ENCODE results near the gene COLQ.

The COLQ gene

DNA sequence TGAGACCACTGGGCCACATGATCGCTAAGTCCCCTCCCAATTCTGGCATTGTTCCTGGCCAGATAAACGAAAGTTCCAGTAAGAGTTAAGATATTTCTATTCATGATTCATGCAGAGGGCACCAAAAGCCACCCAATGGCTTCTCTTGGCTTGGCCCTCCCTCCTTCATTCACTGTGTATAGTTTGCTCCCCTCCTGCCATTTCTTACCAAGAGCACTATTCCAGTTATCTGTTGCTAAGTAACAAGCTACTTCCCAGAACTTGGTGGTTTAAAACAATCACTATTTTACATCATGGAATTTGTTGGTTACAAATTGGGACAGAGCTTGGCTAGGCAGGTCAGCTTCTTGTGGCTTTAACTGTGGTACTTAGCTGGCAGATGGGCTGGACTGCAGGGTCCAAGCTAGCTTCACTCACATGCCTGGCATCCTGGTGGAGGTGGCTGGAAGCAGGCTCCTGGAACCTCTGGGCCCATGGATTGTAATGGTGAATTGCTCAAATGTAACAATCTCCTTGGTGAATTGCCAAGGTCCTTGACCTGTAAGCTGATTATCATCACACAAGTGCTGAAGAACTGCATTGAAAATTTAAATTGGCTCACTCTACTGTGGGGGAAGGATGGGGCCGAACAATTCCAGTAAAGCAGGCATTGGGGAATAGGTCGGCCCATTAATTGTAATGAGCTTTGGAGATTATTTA lies 77.5 kb downstream of the COLQ start:
- peak; percentile 60 for DNase-seq (ENCODE audit: low read depth)
- TF ChIP-seq, protein P1, sequence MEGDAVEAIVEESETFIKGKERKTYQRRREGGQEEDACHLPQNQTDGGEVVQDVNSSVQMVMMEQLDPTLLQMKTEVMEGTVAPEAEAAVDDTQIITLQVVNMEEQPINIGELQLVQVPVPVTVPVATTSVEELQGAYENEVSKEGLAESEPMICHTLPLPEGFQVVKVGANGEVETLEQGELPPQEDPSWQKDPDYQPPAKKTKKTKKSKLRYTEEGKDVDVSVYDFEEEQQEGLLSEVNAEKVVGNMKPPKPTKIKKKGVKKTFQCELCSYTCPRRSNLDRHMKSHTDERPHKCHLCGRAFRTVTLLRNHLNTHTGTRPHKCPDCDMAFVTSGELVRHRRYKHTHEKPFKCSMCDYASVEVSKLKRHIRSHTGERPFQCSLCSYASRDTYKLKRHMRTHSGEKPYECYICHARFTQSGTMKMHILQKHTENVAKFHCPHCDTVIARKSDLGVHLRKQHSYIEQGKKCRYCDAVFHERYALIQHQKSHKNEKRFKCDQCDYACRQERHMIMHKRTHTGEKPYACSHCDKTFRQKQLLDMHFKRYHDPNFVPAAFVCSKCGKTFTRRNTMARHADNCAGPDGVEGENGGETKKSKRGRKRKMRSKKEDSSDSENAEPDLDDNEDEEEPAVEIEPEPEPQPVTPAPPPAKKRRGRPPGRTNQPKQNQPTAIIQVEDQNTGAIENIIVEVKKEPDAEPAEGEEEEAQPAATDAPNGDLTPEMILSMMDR (conservative IDR thresholded peaks at IDR 0.05; ENCODE audit: low read depth, low read length) = no peak
- no peak overlapping the region for H3K4me3 ChIP-seq (ENCODE audit: low read length)

DNA sequence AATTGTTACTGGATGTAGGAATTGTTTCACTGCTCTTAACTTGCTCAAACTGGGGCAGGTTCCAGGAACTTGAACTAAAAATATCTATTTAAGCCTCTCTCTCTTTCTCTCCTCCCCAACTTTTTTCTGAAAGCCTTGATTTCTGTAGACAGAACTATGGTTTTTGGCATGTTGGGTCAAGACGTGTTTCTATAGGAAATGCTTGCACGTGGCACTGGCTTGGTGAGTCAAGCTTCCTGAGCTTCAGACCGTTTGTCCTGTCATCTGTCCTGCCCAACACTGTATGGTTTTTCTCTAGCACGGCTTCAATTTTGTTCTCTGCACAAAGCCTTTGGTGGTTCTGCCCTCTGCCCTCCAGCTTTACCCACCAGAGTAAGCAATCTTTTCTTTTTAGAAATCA lies 80.6 kb downstream of the COLQ start:
- DNase-seq (ENCODE audit: low read depth) = no peak
- H3K4me3 ChIP-seq (ENCODE audit: low read length) = no peak overlapping the region
- TF ChIP-seq, protein P1 (conservative IDR thresholded peaks at IDR 0.05; ENCODE audit: low read depth, low read length) = no peak

DNA sequence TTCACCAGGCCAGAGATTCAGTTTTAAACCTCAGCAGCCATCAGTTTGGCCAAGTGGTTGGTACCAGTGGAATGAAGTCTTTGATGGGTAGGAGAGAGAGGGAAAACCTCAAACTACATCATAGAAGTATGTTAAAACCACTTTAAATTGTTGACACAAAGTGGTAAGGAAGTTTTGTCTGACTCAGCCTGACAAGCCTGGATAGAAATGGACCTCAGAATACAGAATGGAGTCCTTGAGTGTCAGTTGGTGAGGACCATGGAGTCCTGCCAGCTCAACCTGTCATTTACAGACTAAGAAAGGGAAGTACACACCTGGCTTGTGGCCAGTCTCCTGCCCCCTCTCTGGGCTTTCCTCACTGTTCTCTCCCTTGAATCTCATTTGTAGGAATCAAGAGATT lies 82.0 kb downstream of the COLQ start:
- DNase-seq (ENCODE audit: low read depth) = no peak
- TF ChIP-seq, protein P1 (conservative IDR thresholded peaks at IDR 0.05; ENCODE audit: low read depth, low read length) = no peak
- no peak overlapping the region for H3K4me3 ChIP-seq (ENCODE audit: low read length)

DNA sequence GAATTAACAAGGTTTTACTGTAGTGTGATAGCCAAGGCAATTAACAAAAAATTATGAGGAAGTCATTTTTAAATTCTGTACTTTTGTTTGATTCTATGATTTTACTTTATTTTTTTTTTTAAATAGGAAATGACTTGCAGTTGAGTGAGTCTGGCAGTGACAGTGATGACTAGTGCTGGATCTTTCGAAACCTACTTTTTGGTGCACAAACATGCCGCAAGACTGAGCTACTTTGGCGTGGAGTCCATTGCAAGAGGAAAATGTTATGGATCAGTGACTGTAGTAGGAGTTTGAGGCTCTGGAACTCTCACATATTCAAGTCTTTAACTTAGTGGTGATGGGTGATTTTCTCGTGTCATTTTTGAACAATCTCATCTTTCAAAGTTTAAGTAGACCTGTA lies 82.5 kb downstream of the COLQ start:
- no peak for DNase-seq (ENCODE audit: low read depth)
- TF ChIP-seq, protein P1 (conservative IDR thresholded peaks at IDR 0.05; ENCODE audit: low read depth, low read length) = no peak
- H3K4me3 ChIP-seq (ENCODE audit: low read length) = no peak overlapping the region

DNA sequence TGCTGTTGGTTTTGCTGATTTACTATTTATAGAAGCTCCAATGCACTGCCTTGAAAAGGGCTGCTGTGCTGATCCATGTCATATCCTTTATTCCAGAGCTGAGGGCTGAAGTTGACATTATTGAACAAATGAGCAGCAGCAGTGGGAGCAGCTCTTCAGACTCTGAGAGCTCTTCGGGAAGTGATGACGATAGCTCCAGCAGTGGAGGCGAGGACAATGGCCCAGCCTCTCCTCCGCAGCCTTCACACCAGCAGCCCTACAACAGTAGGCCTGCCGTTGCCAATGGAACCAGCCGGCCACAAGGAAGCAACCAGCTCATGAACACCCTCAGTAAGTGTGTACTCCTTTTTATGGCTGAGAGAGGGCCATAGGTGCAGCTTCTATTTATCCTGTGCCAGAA lies 85.3 kb downstream of the COLQ start:
- no peak overlapping the region for H3K4me3 ChIP-seq (ENCODE audit: low read length)
- DNase-seq (ENCODE audit: low read depth) = no peak
- TF ChIP-seq, protein P1 (conservative IDR thresholded peaks at IDR 0.05; ENCODE audit: low read depth, low read length) = no peak

DNA sequence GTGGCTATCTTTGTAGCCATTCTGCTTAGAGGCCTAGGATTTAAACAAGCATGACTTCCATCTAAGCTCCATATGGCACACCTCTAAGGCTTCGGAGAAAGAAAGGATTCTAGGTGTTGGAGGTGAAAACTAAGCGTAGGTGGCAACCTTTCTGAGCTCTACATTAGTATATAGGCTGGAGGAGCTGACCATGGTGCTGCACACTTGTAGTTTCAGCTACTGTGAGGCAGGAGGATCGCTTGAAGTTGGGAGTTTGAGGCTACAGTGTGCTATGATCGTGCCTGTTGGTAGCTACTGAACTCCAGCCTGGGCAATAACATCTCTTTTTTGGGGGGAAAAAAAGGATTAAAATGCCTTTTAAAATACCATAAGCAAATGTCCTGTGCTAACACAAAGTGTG lies 86.8 kb downstream of the COLQ start:
- TF ChIP-seq, protein P1 (conservative IDR thresholded peaks at IDR 0.05; ENCODE audit: low read depth, low read length) = no peak
- DNase-seq (ENCODE audit: low read depth) = no peak
- H3K4me3 ChIP-seq (ENCODE audit: low read length) = no peak overlapping the region

DNA sequence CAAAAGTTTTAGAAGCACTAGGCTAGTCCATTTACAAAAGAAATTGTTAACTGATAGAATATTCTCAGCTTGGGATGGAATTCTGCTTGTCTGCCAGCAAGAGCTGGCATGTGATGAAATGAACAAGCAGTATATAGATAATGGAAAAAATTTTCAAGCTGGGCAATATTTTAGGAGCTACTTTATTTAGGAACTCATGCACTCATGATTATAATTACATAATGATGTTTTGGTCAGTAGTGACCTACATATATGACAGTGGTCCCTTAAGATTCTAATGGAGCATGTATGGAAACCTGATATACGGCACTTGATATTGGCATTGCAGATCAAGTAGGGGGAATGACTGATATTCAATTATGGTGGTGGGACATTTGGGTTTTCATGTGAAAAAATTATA lies 88.0 kb downstream of the COLQ start:
- DNase-seq (ENCODE audit: low read depth) = no peak
- H3K4me3 ChIP-seq (ENCODE audit: low read length) = no peak overlapping the region
- TF ChIP-seq, protein P1 (conservative IDR thresholded peaks at IDR 0.05; ENCODE audit: low read depth, low read length) = no peak
